ENCODE results near the gene NBDY. TPM values are rescaled to one million over a fixed set of nuclear protein-coding genes. Genes with fewer than 3 reads are reported as not detected.
A peak's percentile ranks its signal among the peaks of the same experiment; 100 is the strongest.

NBDY gene
- total RNA-seq, 1 donor from 2014 or later, result 13.8 TPM

GRCh38 chrX:56786889-56787733 lies 58.1 kb downstream of the NBDY start:
- no peak overlapping the region for H3K27ac ChIP-seq
- DNase-seq (ENCODE audit: extremely low spot score in 2 of 2), result no peak
- no peak overlapping the region for H3K4me3 ChIP-seq
- TF ChIP-seq CTCF (IDR thresholded peaks at IDR 0.05), result no peak
- no peak for TF ChIP-seq POLR2AphosphoS5 (IDR thresholded peaks at IDR 0.05; ENCODE audit: insufficient read depth in 1 of 2, low read depth in 1 of 2)
- no peak for TF ChIP-seq POLR2A (IDR thresholded peaks at IDR 0.05)
- H3K27me3 ChIP-seq, result no peaks in the 10 kb centered on the region
- H3K9me3 ChIP-seq, result no peaks in the 10 kb centered on the region
- intact Hi-C loops (cut with DNase I), result no loop called here
- no peaks in the 10 kb centered on the region for H3K36me3 ChIP-seq
- peaks cover 6% of the 10 kb centered on the region for H3K4me1 ChIP-seq

- no peaks in the 10 kb centered on the region for H3K36me3 ChIP-seq
- peaks cover 3% of the 10 kb centered on the region for H3K4me1 ChIP-seq
- no peak overlapping the region for H3K27ac ChIP-seq
- H3K27me3 ChIP-seq, result no peaks in the 10 kb centered on the region
- H3K9me3 ChIP-seq, result no peaks in the 10 kb centered on the region
- no peak overlapping the region for H3K4me3 ChIP-seq
- intact Hi-C loops (cut with DNase I), result no loop called here
- TF ChIP-seq CTCF (IDR thresholded peaks at IDR 0.05) (no peak), POLR2A (IDR thresholded peaks at IDR 0.05) (no peak), POLR2AphosphoS5 (IDR thresholded peaks at IDR 0.05; ENCODE audit: insufficient read depth in 1 of 2, low read depth in 1 of 2) (no peak)
- DNase-seq (ENCODE audit: extremely low spot score in 2 of 2), result no peak
Observed at GRCh38 chrX:56787734-56788152, 58.7 kb downstream of the NBDY start.

GRCh38 chrX:56788229-56788628 lies 59.2 kb downstream of the NBDY start:
- Histone ChIP-seq H3K27me3 (no peaks in the 10 kb centered on the region), H3K9me3 (no peaks in the 10 kb centered on the region), H3K4me3 (peak overlapping the region in 1 of 2 donors; percentile 27), H3K27ac (no peak overlapping the region), H3K36me3 (no peaks in the 10 kb centered on the region), H3K4me1 (no peaks in the 10 kb centered on the region)
- no peak for TF ChIP-seq POLR2AphosphoS5 (IDR thresholded peaks at IDR 0.05; ENCODE audit: insufficient read depth in 1 of 2, low read depth in 1 of 2)
- intact Hi-C loops (cut with DNase I), result no loop called here
- no peak for DNase-seq (ENCODE audit: extremely low spot score in 2 of 2)

- H3K9me3 ChIP-seq, result no peaks in the 10 kb centered on the region
- H3K27ac ChIP-seq, result no peak overlapping the region
- no peaks in the 10 kb centered on the region for H3K4me1 ChIP-seq
- no peak for DNase-seq (ENCODE audit: extremely low spot score in 2 of 2)
- H3K4me3 ChIP-seq, result peak overlapping the region in 1 of 2 donors; percentile 27
- H3K36me3 ChIP-seq, result no peaks in the 10 kb centered on the region
- intact Hi-C loops (cut with DNase I), result no loop called here
- no peak for TF ChIP-seq POLR2A (IDR thresholded peaks at IDR 0.05)
- peak in 1 of 3 experiments; percentile 11 for TF ChIP-seq CTCF (IDR thresholded peaks at IDR 0.05)
- H3K27me3 ChIP-seq, result no peaks in the 10 kb centered on the region
Observed at GRCh38 chrX:56788717-56789122, 59.7 kb downstream of the NBDY start.

- Histone ChIP-seq H3K27me3 (no peaks in the 10 kb centered on the region), H3K27ac (no peak overlapping the region), H3K36me3 (no peaks in the 10 kb centered on the region), H3K9me3 (no peaks in the 10 kb centered on the region), H3K4me1 (no peaks in the 10 kb centered on the region), H3K4me3 (no peak overlapping the region)
- DNase-seq (ENCODE audit: extremely low spot score in 2 of 2), result no peak
- TF ChIP-seq CTCF (IDR thresholded peaks at IDR 0.05) (no peak), POLR2A (IDR thresholded peaks at IDR 0.05) (no peak), POLR2AphosphoS5 (IDR thresholded peaks at IDR 0.05; ENCODE audit: insufficient read depth in 1 of 2, low read depth in 1 of 2) (no peak)
- intact Hi-C loops (cut with DNase I), result no loop called here
Observed at GRCh38 chrX:56789518-56790070, 60.6 kb downstream of the NBDY start.
